GM21360 (cell line): ENCODE measurements around the gene TMEM132D.
"Not testable (repeated sequence)": the region's sequence is repeated elsewhere in the genome, so short reads cannot be mapped to it uniquely, and the experiment has no call there.

ENCODE experiments used
- ATAC-seq: cut with Tn5 transposase; IDR thresholded peaks from one replicate; pipeline ENCODE4 v1.9.1; 2021; ENCODE audit warnings: mild to moderate bottlenecking, moderate library complexity; ENCODE audit not compliant: unreplicated experiment

Gene TMEM132D

DNA sequence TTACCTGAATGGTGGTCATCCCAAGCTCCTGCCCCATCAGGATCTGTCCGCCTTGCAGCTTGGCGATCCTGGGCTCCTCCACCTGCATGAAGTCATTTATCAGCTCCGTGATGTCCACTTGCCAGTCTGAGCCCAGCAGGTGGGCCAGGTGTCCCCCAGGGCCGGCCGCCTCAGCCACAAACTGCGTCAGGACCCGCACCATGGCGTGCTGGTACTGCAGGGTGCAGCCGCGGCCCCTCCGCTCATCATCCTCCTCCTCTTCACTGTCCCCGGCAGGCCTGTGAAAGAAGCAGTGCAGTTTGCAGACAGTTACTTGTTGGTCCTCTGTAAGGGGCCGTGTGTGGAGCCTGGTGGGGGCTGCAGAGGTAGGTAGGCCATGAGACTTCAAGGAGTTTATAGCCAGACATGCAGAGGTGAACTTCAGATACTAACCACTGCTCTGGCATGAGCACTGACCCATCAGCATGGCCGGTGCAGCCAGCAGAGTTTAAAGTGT is 822.0 kb downstream of the TMEM132D start:
- ATAC-seq, result no peak

DNA sequence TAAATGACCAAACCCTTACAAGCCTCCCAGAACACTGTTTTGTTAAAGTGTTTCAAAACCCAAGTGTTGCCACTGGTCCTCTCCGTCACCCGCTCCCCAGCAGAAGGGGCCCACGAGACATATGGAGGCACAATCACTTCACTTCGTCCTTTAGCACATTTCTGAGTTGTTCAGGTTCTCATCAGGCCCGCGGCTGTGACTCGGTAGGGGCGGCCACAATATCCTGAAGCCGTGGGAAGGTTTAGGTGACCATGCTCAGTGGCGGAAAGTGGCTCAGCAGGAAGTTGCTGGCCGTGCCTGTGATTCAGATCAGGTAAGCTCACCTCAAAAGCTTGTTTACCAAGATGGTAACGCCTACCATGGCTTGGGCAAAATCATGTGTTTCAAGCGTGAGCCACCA is 823.0 kb downstream of the TMEM132D start:
- ATAC-seq, result no peak

DNA sequence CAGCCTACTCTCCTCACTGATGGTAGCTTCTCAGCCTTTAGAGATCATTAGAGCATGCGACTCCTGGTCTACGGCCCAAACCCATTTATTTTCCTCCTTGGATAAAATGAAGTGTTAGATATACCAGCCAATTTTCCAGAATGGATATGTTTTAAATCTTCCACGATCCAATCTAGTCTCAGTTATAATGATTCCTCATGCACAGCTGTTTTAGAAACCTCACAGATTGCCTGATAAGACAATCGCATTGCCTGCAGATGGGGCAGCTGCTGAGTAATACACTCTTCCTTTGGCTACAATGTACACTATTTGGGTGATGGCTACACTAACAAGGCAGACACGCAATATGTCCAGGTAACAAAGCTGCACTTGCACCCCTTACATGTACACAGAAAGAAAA is 823.4 kb downstream of the TMEM132D start:
- ATAC-seq, result no peak

- no peak for ATAC-seq
Measured at GRCh38 chr12:129079719-129080118, 824.1 kb downstream of the TMEM132D start.

- no peak for ATAC-seq
Measured at GRCh38 chr12:129076441-129077320, 827.1 kb downstream of the TMEM132D start.

DNA sequence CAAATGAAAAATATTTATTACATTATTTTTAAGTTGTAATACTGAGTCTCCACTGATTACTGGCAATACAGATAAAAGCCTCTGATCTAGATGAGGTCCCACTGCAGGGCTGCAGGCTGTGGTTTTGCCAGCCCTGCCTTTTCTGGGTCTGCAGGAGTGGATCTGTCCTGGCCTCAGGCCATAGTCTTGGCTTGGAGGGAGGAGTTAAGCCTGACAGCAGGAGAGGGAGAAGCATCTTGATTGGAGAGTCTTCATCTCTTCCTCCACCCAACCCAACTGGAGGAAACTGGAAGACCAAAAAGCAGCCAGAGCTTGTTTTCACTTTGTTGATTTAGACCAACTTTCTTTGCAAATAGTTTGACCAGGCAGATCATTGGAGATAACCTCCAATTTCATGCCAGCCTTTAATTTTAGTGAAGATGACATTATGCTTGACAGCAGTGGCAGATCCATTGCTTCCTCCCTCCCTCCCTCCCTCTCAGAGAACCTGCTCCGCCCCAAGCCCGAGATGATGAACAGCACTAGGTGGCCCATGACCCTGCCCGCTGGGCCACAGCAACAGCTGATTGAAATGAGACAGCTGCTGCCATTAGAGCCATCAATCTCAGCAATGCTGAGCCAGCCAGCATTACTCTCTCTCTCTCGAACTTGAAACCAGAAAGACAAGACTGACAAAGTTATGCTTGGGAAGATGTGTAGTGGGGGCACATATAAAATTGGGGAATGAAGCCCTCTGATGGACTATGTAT is 828.2 kb downstream of the TMEM132D start:
- ATAC-seq, result no peak

DNA sequence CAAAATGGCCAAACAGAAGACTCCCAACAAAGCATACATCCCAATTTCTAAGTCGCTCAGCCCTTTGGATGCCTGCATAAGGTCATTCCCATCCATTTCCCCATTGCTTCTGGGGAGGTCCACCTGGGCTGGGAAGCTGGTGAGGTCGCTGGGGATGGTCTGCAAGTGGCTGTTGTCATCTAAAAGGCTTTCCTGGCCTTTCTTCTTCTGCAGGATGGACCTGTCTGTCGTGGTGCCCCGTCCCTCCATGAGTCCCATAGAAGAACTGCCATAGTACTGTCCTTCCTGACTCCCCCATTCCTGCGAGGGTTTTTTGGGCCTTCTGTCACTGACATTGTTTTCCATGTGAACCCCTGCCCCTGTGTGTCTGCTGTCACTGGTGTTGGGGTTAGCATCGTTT is 829.4 kb downstream of the TMEM132D start:
- ATAC-seq, result no peak

GRCh38 chr12:129073157-129073915 is 830.5 kb downstream of the TMEM132D start:
- no peak for ATAC-seq

DNA sequence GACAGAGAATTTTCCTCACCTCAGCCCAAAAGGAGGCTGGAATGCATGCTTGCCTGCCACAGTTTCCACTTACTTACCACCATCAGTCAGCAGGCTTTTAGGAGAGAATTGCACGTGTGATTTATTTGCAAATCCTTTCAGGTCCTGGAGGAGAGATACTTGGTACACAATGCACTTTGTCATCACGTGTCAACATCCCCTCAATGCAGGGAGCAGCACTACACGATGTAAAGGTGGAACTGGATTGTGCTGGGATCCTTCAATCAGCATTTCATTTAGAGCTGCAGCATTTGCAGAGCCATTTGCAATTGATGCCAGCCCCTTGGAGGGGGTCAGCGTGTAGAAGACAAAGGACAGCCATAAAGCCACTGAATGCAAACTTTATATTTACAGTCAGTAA is 832.5 kb downstream of the TMEM132D start:
- ATAC-seq, result no peak

DNA sequence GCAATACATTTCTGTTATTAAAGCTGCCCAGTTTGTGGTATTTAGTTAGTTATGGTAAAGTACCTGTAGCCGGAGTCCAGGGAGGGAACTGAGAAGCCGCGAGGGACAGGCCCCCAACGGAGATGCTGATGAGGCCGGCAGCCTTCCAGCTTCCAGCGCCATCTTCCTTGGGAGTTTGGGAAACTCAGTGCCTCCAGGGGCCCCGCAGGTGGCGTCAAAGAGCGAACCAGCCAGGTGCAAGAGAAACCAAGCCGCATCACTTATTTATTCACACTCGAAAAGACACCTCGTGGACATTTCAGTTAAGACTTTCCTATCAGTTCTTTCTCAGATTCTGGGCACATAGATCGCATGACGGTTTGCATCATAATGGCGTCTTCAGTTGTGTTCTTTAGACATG is 833.9 kb downstream of the TMEM132D start:
- ATAC-seq, result no peak

DNA sequence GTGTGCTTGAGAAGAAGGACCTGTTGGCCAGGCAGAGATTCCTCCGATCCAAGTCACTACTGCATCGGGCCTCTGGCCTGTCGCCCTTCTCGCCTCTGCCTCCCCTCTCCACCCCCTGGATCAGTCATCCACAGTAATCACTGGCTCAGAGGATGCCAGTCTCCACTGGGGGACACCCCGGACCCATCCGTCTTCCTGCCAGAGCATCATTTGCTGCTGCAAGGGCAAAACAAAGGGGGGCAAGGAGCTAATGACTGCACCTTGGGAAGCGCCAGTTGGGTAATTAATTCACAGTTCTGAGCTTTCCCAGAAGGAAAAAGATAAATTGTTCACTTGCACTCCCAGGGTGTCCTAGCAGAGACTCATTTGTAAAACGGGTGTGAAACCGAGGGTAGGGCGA is 835.1 kb downstream of the TMEM132D start:
- ATAC-seq, result no peak

GRCh38 chr12:129067491-129067890 is 836.3 kb downstream of the TMEM132D start:
- no peak for ATAC-seq

DNA sequence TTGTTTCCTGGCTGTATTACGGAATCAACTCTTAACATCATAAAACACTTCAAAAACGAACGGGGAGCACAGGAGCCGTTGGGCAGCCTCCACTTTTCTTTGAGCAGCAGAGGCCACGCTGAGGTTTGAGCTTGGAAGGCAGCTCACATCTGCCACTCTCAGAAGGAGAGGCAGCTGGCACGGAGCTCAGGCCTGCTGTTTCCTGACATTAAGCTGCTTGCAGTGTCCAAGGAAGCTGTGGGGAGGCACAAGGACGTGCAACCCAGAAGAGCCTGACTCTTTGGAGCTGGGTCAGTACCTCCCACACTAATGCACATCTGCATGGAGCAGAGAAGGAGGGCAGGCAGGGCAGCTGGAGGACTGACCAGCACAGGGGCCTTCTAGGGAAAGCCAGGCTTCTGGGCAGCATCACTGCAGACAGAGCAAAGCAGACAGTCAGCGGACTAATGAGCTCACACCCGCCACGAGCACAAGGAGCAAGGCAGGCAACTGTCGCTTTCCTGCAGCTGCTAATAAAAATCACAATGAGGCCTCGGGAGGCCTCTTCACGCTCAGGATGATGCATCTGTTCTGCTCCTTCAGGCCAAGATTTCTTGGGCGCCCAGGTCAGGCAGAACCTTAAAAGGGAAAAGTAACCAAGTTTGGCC is 839.5 kb downstream of the TMEM132D start:
- ATAC-seq, result no peak

GRCh38 chr12:129063600-129063999 is 840.2 kb downstream of the TMEM132D start:
- ATAC-seq, result no peak

- no peak for ATAC-seq
Measured at GRCh38 chr12:129053232-129053631, 850.6 kb downstream of the TMEM132D start.

DNA sequence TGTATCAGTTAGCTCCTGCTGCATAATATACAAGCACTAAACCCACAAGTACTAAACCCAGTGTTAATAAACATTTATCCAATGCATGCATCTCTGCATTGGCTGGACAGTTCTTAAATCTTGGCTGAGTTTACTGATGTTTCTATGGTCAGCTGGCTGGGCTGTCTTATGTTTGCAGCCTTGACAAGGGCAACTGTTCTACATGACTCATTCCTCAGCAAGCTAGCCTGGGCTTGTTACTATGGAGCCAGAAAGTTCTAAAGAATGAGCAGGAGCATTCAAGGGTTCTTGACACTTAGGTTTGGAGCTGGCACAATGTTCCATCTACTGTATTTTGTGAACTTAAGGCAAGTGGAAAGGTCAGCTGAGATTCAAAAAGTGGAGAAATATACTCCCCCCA is 851.5 kb downstream of the TMEM132D start:
- no peak for ATAC-seq

DNA sequence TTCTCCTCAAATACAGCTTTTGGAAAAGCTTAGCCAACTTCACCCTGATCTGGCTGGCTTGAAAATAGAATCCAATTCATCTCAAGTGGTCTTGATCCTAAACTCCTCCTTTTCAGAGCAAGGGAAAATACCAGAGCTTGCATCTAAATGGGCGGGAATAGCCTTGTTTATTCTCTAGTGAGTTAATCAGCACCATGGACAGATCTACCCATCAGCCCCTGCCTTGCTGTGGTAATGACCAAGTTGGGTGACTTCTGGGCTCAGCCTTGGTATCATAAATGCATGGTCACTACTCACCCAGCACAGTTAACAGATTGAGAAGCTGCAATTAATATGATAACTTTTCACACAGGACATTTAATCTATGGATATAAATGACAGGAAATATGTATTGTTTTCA is 853.9 kb downstream of the TMEM132D start:
- no peak for ATAC-seq

DNA sequence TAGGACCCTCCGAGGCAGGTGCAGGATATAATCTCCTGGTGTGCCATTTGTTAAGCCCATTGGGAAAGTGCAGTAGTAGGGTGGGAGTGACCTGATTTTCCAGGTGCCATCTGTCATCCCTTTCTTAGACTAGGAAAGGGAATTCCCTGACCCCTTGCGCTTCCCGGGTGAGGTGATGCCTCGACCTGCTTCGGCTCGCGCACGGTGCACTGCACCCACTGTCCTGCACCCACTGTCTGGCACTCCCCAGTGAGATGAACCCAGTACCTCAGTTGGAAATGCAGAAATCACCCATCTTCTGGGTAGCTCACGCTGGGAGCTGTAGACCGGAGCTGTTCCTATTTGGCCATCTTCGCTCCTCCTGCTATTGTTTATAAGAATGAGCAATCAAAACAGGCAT is 860.5 kb downstream of the TMEM132D start:
- ATAC-seq, result not testable (repeated sequence)

- no peak for ATAC-seq
Measured at GRCh38 chr12:129036135-129036534, 867.7 kb downstream of the TMEM132D start.

GRCh38 chr12:129034558-129035289 is 869.1 kb downstream of the TMEM132D start:
- ATAC-seq, result no peak
